Measurements from ENCODE around the gene FAM107A. TPM values are rescaled to one million over a fixed set of nuclear protein-coding genes. Genes with fewer than 3 reads are reported as not detected.
A peak's percentile ranks its signal among the peaks of the same experiment; 100 is the strongest.

The FAM107A gene
- total and polyA plus RNA-seq, 2 of the 4 experiments (the other 2 are of a cell fraction) = not detected

GRCh38 chr3:58551636-58552180 lies 25.5 kb downstream of the FAM107A start:
- Histone ChIP-seq H3K4me1 (ENCODE audit: control insufficient read depth, insufficient read depth, low read length) (no peaks in the 10 kb centered on the region), H3K14ac (replicated peaks; ENCODE audit: low read depth, low read length) (no peak overlapping the region), H3K27ac (ENCODE audit: insufficient read depth, low read length) (no peak overlapping the region), H3K4me2 (ENCODE audit: low read depth, low read length) (no peak overlapping the region), H3K18ac (ENCODE audit: low read depth, low read length) (no peak overlapping the region), H3K4ac (ENCODE audit: low read depth, low read length) (no peak overlapping the region), H3K56ac (ENCODE audit: extremely low read depth, insufficient read depth, low read length) (no peak overlapping the region), H3K9me3 (ENCODE audit: control insufficient read depth, insufficient read depth, low read length) (peaks cover 8% of the 10 kb centered on the region), H3K27me3 (ENCODE audit: control insufficient read depth, insufficient read depth, low read length) (peaks cover 4% of the 10 kb centered on the region; the same call in 1 of the 2 replicates), H2AFZ (replicated peaks; ENCODE audit: low read length, poor library complexity) (no peak overlapping the region), H4K8ac (ENCODE audit: low read depth in 2 of 2, low read length in 2 of 2) (no peak overlapping the region), H3K9ac (ENCODE audit: low read depth, low read length) (no peak overlapping the region), H3K4me3 (ENCODE audit: insufficient read depth, low read depth, low read length) (no peak overlapping the region), H2BK5ac (ENCODE audit: low read depth, low read length, poor library complexity, severe bottlenecking) (no peak overlapping the region), H3K9me1 (ENCODE audit: insufficient read depth, low read length) (peaks cover 4% of the 10 kb centered on the region; the same call in 1 of the 2 replicates), H4K5ac (ENCODE audit: low read depth, low read length) (no peak overlapping the region), H4K20me1 (ENCODE audit: insufficient read depth, low read length) (no peaks in the 10 kb centered on the region), H2BK20ac (ENCODE audit: low read depth, low read length) (no peak overlapping the region), H4K91ac (ENCODE audit: insufficient read depth, low read depth, low read length) (no peak overlapping the region), H3K79me1 (ENCODE audit: low read depth in 1 of 2, low read length in 2 of 2) (no peaks in the 10 kb centered on the region), H2BK120ac (ENCODE audit: low read depth, low read length) (no peak overlapping the region), H3K36me3 (ENCODE audit: control insufficient read depth, insufficient read depth, low read length) (no peaks in the 10 kb centered on the region), H2AK9ac (replicated peaks; ENCODE audit: low read depth, low read length, poor library complexity) (no peak overlapping the region), H2BK15ac (ENCODE audit: low read depth, low read length) (no peak overlapping the region), H2AK5ac (ENCODE audit: low read depth, low read length) (no peak overlapping the region), H3K23ac (ENCODE audit: low read depth, low read length) (no peak overlapping the region)
- dilution Hi-C loops (cut with HindIII; ENCODE audit: low sequenced_read_pairs, unreplicated experiment) (no loop called here), intact Hi-C loops (cut with micrococcal nuclease) (no loop called here), in situ Hi-C loops (cut with MboI; ENCODE audit: low sequenced_read_pairs) (loop anchor here (25.0 kb wide), 1 partner anchor 436 kb away; no protein-coding TSS in a partner anchor)
- POLR2A ChIA-PET (ENCODE audit: unreplicated experiment) = no interaction called here
- no CpG with 5 or more reads among the region's 4 CpGs for WGBS, 2 experiments (ENCODE audit: extremely low coverage in 2 of 2, insufficient read length in 1 of 2)
- TF ChIP-seq RAD21 (IDR thresholded peaks at IDR 0.05; ENCODE audit: low read length) = no peak
- peak; percentile 29; the same call in 1 of the 2 replicates for TF ChIP-seq CEBPB (IDR thresholded peaks at IDR 0.05; ENCODE audit: low read depth, low read length)
- TF ChIP-seq CTCF (conservative IDR thresholded peaks at IDR 0.05; ENCODE audit: low read depth, low read length) = no peak
- CTCF ChIA-PET = interaction anchor here (1.3 kb wide), 1 partner anchor 16 kb away, joined by 3 read pairs; no protein-coding TSS in a partner anchor
- ATAC-seq (ENCODE audit: low read depth) = no peak
- no peak for DNase-seq
- no TSS peak for BruUV-seq (replicated peaks)

Measured in IMR-90 (cell line).